SKM-1 treated with dmso at 0.1 percent for 144 hours (cell line): ENCODE data around the gene GRB10.
"Not testable (repeated sequence)": the region's sequence is repeated elsewhere in the genome, so short reads cannot be mapped to it uniquely, and the experiment has no call there.

Source experiments
- DNase-seq: peaks from one replicate; lab custom pipeline; 2025; ENCODE audit not compliant: unreplicated experiment; lab: John Stamatoyannopoulos, UW

Gene GRB10

GRCh38 chr7:50745336-50745735 is 37.4 kb downstream of the GRB10 start:
- DNase-seq = no peak

- no peak for DNase-seq
Measured at GRCh38 chr7:50743893-50744292, 38.8 kb downstream of the GRB10 start.

- DNase-seq = no peak
Measured at GRCh38 chr7:50743016-50743415, 39.7 kb downstream of the GRB10 start.

- DNase-seq = no peak
Measured at GRCh38 chr7:50742401-50742800, 40.3 kb downstream of the GRB10 start.

- DNase-seq = no peak
Measured at GRCh38 chr7:50739744-50740435, 42.8 kb downstream of the GRB10 start.

- DNase-seq = no peak
Measured at GRCh38 chr7:50738932-50739331, 43.8 kb downstream of the GRB10 start.

- not testable (repeated sequence) for DNase-seq
Measured at GRCh38 chr7:50735836-50736235, 46.9 kb downstream of the GRB10 start.

- no peak for DNase-seq
Measured at GRCh38 chr7:50735333-50735732, 47.4 kb downstream of the GRB10 start.

GRCh38 chr7:50734246-50734645 is 48.5 kb downstream of the GRB10 start:
- no peak for DNase-seq

GRCh38 chr7:50733552-50733951 is 49.1 kb downstream of the GRB10 start:
- DNase-seq = no peak

- no peak for DNase-seq
Measured at GRCh38 chr7:50731703-50732582, 50.8 kb downstream of the GRB10 start.

GRCh38 chr7:50730446-50731400 is 52.0 kb downstream of the GRB10 start:
- no peak for DNase-seq

GRCh38 chr7:50729962-50730361 is 52.7 kb downstream of the GRB10 start:
- DNase-seq = no peak

GRCh38 chr7:50728184-50728583 is 54.5 kb downstream of the GRB10 start:
- no peak for DNase-seq

GRCh38 chr7:50727711-50728110 is 55.0 kb downstream of the GRB10 start:
- DNase-seq = no peak

GRCh38 chr7:50727072-50727471 is 55.6 kb downstream of the GRB10 start:
- DNase-seq = no peak

GRCh38 chr7:50725774-50726173 is 56.9 kb downstream of the GRB10 start:
- DNase-seq = no peak

- DNase-seq = no peak
Measured at GRCh38 chr7:50724526-50725520, 57.9 kb downstream of the GRB10 start.

GRCh38 chr7:50723888-50724287 is 58.8 kb downstream of the GRB10 start:
- no peak for DNase-seq

- no peak for DNase-seq
Measured at GRCh38 chr7:50723173-50723572, 59.5 kb downstream of the GRB10 start.
